Brain microvascular endothelial cell (primary cell): ENCODE measurements around the gene MSRB1.

Source experiments
- DNase-seq: peaks from one replicate; pipeline ENCODE4 v3.0.0-alpha.2; 2020
- H3K27ac ChIP-seq: fragments of 250-450 bp; sonication (Bioruptor Pico); 2 replicates; pipeline ENCODE4 v1.5.1; 2020; ENCODE audit warnings: mild to moderate bottlenecking, moderate library complexity
- H3K27me3 ChIP-seq: fragments of 250-450 bp; sonication (Bioruptor Pico); replicated peaks from 2 replicates; pipeline ENCODE4 v1.5.1; 2020; ENCODE audit warnings: mild to moderate bottlenecking
- H3K36me3 ChIP-seq: fragments of 250-450 bp; sonication (Bioruptor Pico); replicated peaks from 2 replicates; pipeline ENCODE4 v1.5.1; 2020; ENCODE audit warnings: mild to moderate bottlenecking
- H3K4me3 ChIP-seq: 2 replicates; pipeline ENCODE4 v1.5.1; 2011; ENCODE audit warnings: low read depth, mild to moderate bottlenecking, control low read depth, low read length, moderate library complexity
- in situ Hi-C: cut with HindIII; loops from 2 replicates; pipeline ENCODE4 v1.10.0; 2017; ENCODE audit warnings: low sequenced_read_pairs, low pct_ligation_motif_present
- TF ChIP-seq, protein P1 (sequence below): IDR thresholded peaks from 2 replicates; pipeline ENCODE4 v1.5.1; 2011; ENCODE audit warnings: low read depth, mild to moderate bottlenecking, moderate library complexity, low read length, control low read depth, inconsistent platforms; ENCODE audit errors: missing control alignments

MSRB1 gene

DNA sequence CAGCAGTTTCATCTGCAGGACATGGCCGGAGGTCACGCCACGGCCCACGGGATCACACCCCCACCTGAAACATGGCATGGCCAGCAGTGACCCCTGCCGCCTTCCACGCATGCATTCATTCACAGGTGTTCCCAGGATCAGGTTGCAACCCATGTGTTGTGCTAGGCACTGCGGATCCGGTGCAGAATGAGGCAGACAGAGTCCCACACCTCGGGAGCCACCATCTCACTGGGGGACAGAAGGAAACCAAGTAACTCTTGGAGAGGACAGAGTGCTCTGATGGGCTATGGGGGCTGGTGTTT is 4.3 kb upstream of the MSRB1 start:
- no peak for DNase-seq
- no peaks in the 10 kb centered on the region for H3K36me3 ChIP-seq
- no peak overlapping the region for H3K27ac ChIP-seq
- no peaks in the 10 kb centered on the region for H3K27me3 ChIP-seq
- TF ChIP-seq, protein P1, sequence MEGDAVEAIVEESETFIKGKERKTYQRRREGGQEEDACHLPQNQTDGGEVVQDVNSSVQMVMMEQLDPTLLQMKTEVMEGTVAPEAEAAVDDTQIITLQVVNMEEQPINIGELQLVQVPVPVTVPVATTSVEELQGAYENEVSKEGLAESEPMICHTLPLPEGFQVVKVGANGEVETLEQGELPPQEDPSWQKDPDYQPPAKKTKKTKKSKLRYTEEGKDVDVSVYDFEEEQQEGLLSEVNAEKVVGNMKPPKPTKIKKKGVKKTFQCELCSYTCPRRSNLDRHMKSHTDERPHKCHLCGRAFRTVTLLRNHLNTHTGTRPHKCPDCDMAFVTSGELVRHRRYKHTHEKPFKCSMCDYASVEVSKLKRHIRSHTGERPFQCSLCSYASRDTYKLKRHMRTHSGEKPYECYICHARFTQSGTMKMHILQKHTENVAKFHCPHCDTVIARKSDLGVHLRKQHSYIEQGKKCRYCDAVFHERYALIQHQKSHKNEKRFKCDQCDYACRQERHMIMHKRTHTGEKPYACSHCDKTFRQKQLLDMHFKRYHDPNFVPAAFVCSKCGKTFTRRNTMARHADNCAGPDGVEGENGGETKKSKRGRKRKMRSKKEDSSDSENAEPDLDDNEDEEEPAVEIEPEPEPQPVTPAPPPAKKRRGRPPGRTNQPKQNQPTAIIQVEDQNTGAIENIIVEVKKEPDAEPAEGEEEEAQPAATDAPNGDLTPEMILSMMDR = no peak
- in situ Hi-C loops = no loop called here
- no peak overlapping the region for H3K4me3 ChIP-seq

DNA sequence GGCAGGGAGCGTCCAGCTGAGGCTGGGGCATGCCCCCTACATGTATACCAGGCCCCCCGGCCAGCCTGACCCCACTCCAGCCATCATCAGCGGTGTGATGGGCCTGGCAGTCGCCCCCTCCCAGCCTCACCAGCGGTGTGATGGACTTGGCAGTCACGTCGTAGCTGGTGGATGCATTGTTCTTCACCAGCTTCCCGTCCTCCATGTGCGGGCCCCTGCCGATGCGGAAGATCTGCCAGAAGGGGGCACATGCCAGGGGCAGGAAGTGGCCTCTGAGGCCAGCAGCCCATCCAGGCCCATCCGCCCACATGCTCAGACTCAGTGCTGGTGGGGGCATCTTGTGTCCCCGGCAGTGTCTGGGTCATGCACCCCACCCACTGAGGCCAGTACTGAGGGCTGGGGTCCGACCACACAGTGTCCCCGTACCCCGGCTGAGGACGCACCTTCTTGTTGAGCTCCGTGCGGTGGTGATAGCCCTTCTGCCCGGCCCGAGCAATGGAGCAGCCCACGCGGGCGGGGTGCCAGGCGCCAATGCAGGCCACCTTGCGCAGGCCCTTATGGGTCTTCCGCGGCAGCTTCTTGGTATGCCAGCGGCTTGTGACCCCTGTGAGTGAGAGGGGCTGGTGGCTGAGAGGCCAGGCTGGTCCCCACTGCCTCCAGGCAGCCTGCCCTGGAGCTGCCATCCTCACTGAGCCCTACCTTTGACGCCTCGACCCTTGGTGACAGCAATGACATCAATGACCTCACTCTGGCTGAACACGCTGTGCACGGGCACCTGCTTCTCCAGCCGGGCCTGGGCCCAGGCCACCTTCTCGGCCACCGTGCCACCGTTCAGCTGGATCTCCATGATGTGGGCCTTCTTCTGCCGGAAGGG is 3.7 kb upstream of the MSRB1 start:
- Histone ChIP-seq H3K36me3 (no peaks in the 10 kb centered on the region), H3K27me3 (no peaks in the 10 kb centered on the region), H3K4me3 (no peak overlapping the region), H3K27ac (no peak overlapping the region)
- TF ChIP-seq, protein P1 = peak; percentile 7
- in situ Hi-C loops = no loop called here
- DNase-seq = no peak

DNA sequence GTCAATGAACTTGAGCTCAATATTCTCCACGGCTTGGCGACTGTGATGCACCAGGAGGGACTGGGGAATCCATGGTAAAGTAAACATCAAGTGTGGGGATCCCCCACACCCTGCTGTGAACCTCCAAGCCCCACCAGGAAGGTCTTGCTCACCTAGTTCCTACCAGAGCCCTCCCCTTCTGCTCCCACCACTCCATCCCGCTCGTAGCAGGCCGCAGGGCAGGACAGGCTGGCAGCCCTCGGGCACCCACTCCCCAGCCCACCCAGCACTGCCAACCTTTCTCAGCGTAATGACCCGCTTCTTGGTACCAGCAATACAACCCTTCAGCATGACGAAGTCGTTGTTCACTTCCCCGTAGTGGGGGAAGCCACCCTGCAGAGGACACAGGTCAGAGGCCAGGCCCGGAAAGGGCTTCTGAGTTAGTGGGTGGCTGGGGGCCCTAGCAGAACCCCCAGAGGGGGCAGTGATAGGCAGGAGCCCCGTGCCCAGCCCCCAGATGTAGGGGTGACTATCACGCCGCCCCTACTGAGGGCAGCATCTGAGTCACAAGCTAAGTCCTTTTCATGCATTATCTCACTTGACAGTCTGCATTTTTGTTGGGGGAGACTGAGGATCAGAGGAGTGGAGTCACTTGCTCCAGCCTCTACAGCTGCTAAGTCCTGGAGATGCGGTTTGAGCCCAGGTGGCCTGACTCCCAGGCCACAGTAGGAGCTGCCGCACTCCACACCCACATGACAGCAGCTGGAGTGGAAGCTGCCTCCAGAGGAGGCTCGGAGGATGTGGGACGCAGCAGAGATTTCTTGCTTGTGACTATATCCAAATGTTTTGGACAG is 2.8 kb upstream of the MSRB1 start:
- in situ Hi-C loops = no loop called here
- TF ChIP-seq, protein P1 = no peak
- H3K27me3 ChIP-seq = no peaks in the 10 kb centered on the region
- DNase-seq = no peak
- H3K36me3 ChIP-seq = no peaks in the 10 kb centered on the region
- H3K27ac ChIP-seq = no peak overlapping the region
- H3K4me3 ChIP-seq = no peak overlapping the region

DNA sequence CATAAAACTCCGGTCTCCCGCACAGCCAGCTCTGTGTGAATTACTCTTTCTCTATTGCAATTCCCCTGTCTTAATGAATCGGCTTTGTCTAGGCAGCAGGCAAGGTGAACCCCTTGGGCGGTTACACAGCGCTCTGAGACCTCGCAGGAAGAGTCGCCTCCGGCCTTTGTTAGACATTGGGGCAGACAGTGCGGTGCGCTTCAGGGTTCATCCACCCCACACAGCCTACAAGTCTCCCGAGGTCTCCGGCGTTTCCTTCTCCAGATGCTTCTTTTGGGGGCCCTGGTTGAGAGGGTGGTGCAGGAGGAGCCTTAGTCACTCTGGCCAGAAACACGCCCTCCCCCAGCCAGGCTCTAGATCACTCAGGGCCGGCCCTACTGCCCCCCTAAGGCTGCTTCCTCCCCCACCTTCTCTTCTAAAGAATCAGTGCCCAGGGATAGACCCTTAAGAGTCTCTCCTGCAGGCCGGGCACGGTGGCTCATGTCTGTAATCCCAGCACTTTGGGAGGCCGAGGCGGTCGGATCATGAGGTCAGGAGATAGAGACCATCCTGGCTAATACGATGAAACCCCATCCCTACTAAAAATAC is 1.7 kb upstream of the MSRB1 start:
- TF ChIP-seq, protein P1 = no peak
- Histone ChIP-seq H3K27me3 (no peaks in the 10 kb centered on the region), H3K36me3 (no peaks in the 10 kb centered on the region), H3K4me3 (no peak overlapping the region), H3K27ac (no peak overlapping the region)
- in situ Hi-C loops = no loop called here
- no peak for DNase-seq

DNA sequence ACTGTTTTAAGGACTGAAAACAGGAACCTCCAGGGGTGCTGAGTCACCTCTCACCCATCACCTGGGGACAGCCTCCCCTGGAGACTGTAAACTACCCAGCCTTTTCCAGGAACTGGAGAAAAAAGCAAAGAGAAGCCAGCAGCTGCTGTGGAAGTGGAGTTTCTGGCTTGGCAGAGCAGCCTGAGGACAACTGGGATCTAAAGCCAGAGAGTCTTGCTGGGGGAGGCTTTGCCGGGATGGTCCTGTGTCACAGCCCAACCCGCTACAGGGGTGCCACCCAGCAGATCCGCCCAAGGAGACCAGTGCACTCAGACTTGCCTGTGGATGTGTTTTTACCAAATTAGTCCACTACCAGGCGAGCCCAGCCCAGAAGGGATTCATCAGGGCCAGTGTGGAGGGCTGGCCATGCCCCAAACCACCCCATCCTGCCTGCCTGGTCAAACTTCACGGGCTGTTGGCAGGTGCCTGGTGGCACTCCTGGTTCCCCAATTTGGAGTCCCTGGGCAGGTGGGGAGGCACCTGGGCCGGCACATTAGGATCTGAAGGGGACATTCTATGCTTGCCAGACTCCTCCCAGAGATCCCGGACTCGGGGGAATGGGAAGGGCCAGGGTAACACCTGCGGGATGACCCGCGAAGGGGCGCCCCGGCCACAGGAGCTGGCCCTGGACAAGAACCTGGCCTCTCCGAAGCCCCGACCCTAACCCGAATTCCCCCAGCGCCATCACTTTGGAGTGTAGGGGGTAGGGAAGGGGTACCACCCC is 771 bp downstream of the MSRB1 start:
- Histone ChIP-seq H3K27me3 (no peaks in the 10 kb centered on the region), H3K27ac (no peak overlapping the region), H3K36me3 (peaks cover 11% of the 10 kb centered on the region), H3K4me3 (peak overlapping the region; percentile 86)
- in situ Hi-C loops = no loop called here
- TF ChIP-seq, protein P1 = no peak
- DNase-seq = no peak
